NOMO-1 (cell line): Measurements from ENCODE around the gene ZDHHC16.
A peak's percentile ranks its signal among the peaks of the same experiment; 100 is the strongest.
"Not testable (repeated sequence)": the region's sequence is repeated elsewhere in the genome, so short reads cannot be mapped to it uniquely, and the experiment has no call there.

Experiments
- DNase-seq, 2 experiments: peaks; one replicate each; lab custom pipeline; 2025; ENCODE audit not compliant: unreplicated experiment in 2 of 2; lab: John Stamatoyannopoulos, UW

Gene ZDHHC16

GRCh38 chr10:97475936-97476594, 30.1 kb downstream of the ZDHHC16 start:
- DNase-seq, result peak; percentile 5 to 11

- not testable (repeated sequence) for DNase-seq
Measured at GRCh38 chr10:97479410-97479809, 33.4 kb downstream of the ZDHHC16 start.

- DNase-seq, result no peak
Measured at GRCh38 chr10:97479939-97480338, 34.0 kb downstream of the ZDHHC16 start.

GRCh38 chr10:97481071-97481470, 35.1 kb downstream of the ZDHHC16 start:
- DNase-seq, result no peak

- DNase-seq, result no peak
Measured at GRCh38 chr10:97482381-97482780, 36.4 kb downstream of the ZDHHC16 start.

GRCh38 chr10:97483506-97483905, 37.5 kb downstream of the ZDHHC16 start:
- DNase-seq, result no peak

GRCh38 chr10:97483921-97484320, 37.9 kb downstream of the ZDHHC16 start:
- no peak for DNase-seq

GRCh38 chr10:97485647-97486281, 39.8 kb downstream of the ZDHHC16 start:
- DNase-seq, result no peak

GRCh38 chr10:97490592-97490991, 44.6 kb downstream of the ZDHHC16 start:
- no peak for DNase-seq

GRCh38 chr10:97494151-97494550, 48.2 kb downstream of the ZDHHC16 start:
- no peak for DNase-seq

GRCh38 chr10:97494863-97495506, 49.0 kb downstream of the ZDHHC16 start:
- no peak for DNase-seq

- DNase-seq, result peak; percentile 62 to 67
Measured at GRCh38 chr10:97497572-97498075, 51.6 kb downstream of the ZDHHC16 start.

GRCh38 chr10:97498076-97498840, 52.3 kb downstream of the ZDHHC16 start, which contains the start of gene MMS19:
TSS of gene MMS19 (minus strand) at chr10:97498422. CDS start at chr10:97498384, 38 bp downstream.
- DNase-seq, result peak; percentile 97 to 99

- DNase-seq, result peak in 1 of 2 experiments; percentile 7
Measured at GRCh38 chr10:97498841-97499560, 53.0 kb downstream of the ZDHHC16 start, which contains the start of gene UBTD1. TSS of gene UBTD1 (plus strand) at chr10:97498924. CDS start at chr10:97499204, 280 bp downstream.

GRCh38 chr10:97499561-97500296, 53.8 kb downstream of the ZDHHC16 start:
- peak; percentile 6 to 35 for DNase-seq

- no peak for DNase-seq
Measured at GRCh38 chr10:97500297-97500575, 54.3 kb downstream of the ZDHHC16 start.

- DNase-seq, result no peak
Measured at GRCh38 chr10:97502916-97503315, 56.9 kb downstream of the ZDHHC16 start.

GRCh38 chr10:97503406-97503805, 57.4 kb downstream of the ZDHHC16 start:
- DNase-seq, result peak in 1 of 2 experiments; percentile 14

GRCh38 chr10:97505152-97505551, 59.2 kb downstream of the ZDHHC16 start:
- DNase-seq, result peak; percentile 19 to 48
